GM12891 (cell line): ENCODE results near the gene ADM2.

Source experiments
- PAX5 ChIP-seq: IDR thresholded peaks from 2 replicates; pipeline ENCODE4 v1.6.1; 2011; ENCODE audit warnings: low read length, moderate library complexity, mild to moderate bottlenecking; ENCODE audit not compliant: insufficient read depth, severe bottlenecking
- POLR2A ChIP-seq: IDR thresholded peaks from 2 replicates; pipeline ENCODE4 v1.6.1; 2011; ENCODE audit warnings: low read depth, low read length, control low read depth
- POLR2AphosphoS5 ChIP-seq: IDR thresholded peaks from 2 replicates; pipeline ENCODE4 v1.6.1; 2011; ENCODE audit warnings: low read depth, low read length, control low read depth
- POU2F2 ChIP-seq: IDR thresholded peaks from 2 replicates; pipeline ENCODE4 v1.6.1; 2011; ENCODE audit warnings: low read depth, mild to moderate bottlenecking, control low read depth, low read length, moderate library complexity
- SPI1 ChIP-seq: IDR thresholded peaks from 2 replicates; pipeline ENCODE4 v1.6.1; 2011; ENCODE audit warnings: low read depth, low read length, control low read depth
- TAF1 ChIP-seq: IDR thresholded peaks from 2 replicates; pipeline ENCODE4 v1.6.1; 2011; ENCODE audit warnings: low read depth, low read length, control low read depth

GRCh38 chr22:50516891-50517290 lies 35.5 kb downstream of the ADM2 start:
- TF ChIP-seq POLR2A: no peak
- TF ChIP-seq TAF1: no peak
- TF ChIP-seq POLR2AphosphoS5: no peak
- TF ChIP-seq POU2F2: no peak
- TF ChIP-seq SPI1: no peak
- no peak for TF ChIP-seq PAX5
